ENCODE results near the gene STRN3. TPM values are rescaled to one million over a fixed set of nuclear protein-coding genes. Genes with fewer than 3 reads are reported as not detected.

STRN3 gene
- total RNA-seq, 1 experiment from 2014 or later, result 52.1 TPM

GRCh38 chr14:30938617-30939016 lies 87.6 kb downstream of the STRN3 start:
- no peak for DNase-seq
- no peak overlapping the region for H3K27ac Mint-ChIP-seq
- no peak overlapping the region for H4K8ac ChIP-seq (replicated peaks; ENCODE audit: insufficient read length, low read depth, low read length)
- no peak overlapping the region for H3K23ac ChIP-seq (ENCODE audit: insufficient read length, low read depth, low read length)
- no peak for TF ChIP-seq CTCF (conservative IDR thresholded peaks at IDR 0.05)
- no peak overlapping the region for H3K14ac ChIP-seq (ENCODE audit: insufficient read depth, low read length)
- H3K79me2 ChIP-seq (ENCODE audit: insufficient read depth, low read length), result no peaks in the 10 kb centered on the region
- peaks cover 8 to 44% (median 42%) of the 10 kb centered on the region in 3 experiments; a peak in 6 of 7 replicates for H3K36me3 Mint-ChIP-seq (ENCODE audit: insufficient read depth in 1 of 3, low read depth in 3 of 3)
- no peak overlapping the region for H3K27ac ChIP-seq (ENCODE audit: insufficient read length, low read depth, low read length)
- no peak overlapping the region for H3K18ac ChIP-seq (ENCODE audit: insufficient read length, low read depth, low read length)
- no peak overlapping the region for H2BK5ac ChIP-seq (ENCODE audit: insufficient read length, low read length)
- H3K4me2 ChIP-seq (ENCODE audit: insufficient read depth, insufficient read length, low read length), result no peak overlapping the region
- peaks cover 14 to 15% of the 10 kb centered on the region in 2 experiments for H3K4me1 Mint-ChIP-seq
- no peak overlapping the region for H2BK120ac ChIP-seq (ENCODE audit: low read depth, low read length, poor library complexity, severe bottlenecking)
- no peaks in the 10 kb centered on the region for H3K9me3 Mint-ChIP-seq
- peaks cover 3% of the 10 kb centered on the region; the same call in 1 of the 2 replicates for H3K4me1 ChIP-seq (ENCODE audit: insufficient read depth, low read length)
- no peak overlapping the region for H2BK20ac ChIP-seq (ENCODE audit: low read depth, low read length, poor library complexity, severe bottlenecking)
- no peak overlapping the region for H3K56ac ChIP-seq (ENCODE audit: insufficient read length, low read depth, low read length)
- H2BK15ac ChIP-seq (ENCODE audit: low read depth, low read length), result no peak overlapping the region
- no peak overlapping the region for H3K4ac ChIP-seq (ENCODE audit: low read depth, low read length)
- H3K4me3 Mint-ChIP-seq, result no peak overlapping the region
- no peak overlapping the region for H2AK5ac ChIP-seq (ENCODE audit: insufficient read length, low read length)
- H4K5ac ChIP-seq (ENCODE audit: insufficient read length, low read depth, low read length), result no peak overlapping the region
- no peaks in the 10 kb centered on the region for H3K23me2 ChIP-seq (ENCODE audit: insufficient read length, low read depth, low read length, poor library complexity, severe bottlenecking)
- no CpG with 5 or more reads among the region's 2 CpGs for WGBS (ENCODE audit: extremely low coverage, insufficient read length, low lambda C conversion rate)
- no peaks in the 10 kb centered on the region for H3K79me1 ChIP-seq (ENCODE audit: insufficient read depth, low read depth, low read length, poor library complexity, severe bottlenecking)
- H2BK12ac ChIP-seq (ENCODE audit: insufficient read length, low read depth, low read length), result no peak overlapping the region
- H3K9ac ChIP-seq (ENCODE audit: extremely low read depth, insufficient read length, low read length), result no peak overlapping the region
- H2AFZ ChIP-seq (ENCODE audit: low read length), result no peak overlapping the region
- H3K9me3 ChIP-seq (ENCODE audit: control insufficient read depth, low read depth, low read length), result no peaks in the 10 kb centered on the region
- H3T11ph ChIP-seq (ENCODE audit: low read length), result no peak overlapping the region
- H4K91ac ChIP-seq (ENCODE audit: insufficient read length, low read depth, low read length), result no peak overlapping the region
- H3K27me3 Mint-ChIP-seq (ENCODE audit: low read depth), result no peaks in the 10 kb centered on the region
- H3K27me3 ChIP-seq (ENCODE audit: insufficient read depth, low read length), result no peaks in the 10 kb centered on the region
- H4K20me1 ChIP-seq (ENCODE audit: control insufficient read depth, insufficient read depth, insufficient read length), result no peaks in the 10 kb centered on the region

Measured in H9 (cell line).